Activated CD4-positive, alpha-beta T cell treated with anti-CD3 and anti-CD28 coated beads, Interleukin-2, amount 50 U/mL, for 24 hours (primary cell): ENCODE measurements around the gene DNAJB1.
"Not testable (repeated sequence)": the region's sequence is repeated elsewhere in the genome, so short reads cannot be mapped to it uniquely, and the experiment has no call there.

Source experiments
- DNase-seq, 2 donors: peaks; one replicate each; pipeline ENCODE4 v3.0.0-alpha.2; 2020; ENCODE audit warnings: low read depth in 1 of 2, low spot score in 1 of 2

DNAJB1 gene

DNA sequence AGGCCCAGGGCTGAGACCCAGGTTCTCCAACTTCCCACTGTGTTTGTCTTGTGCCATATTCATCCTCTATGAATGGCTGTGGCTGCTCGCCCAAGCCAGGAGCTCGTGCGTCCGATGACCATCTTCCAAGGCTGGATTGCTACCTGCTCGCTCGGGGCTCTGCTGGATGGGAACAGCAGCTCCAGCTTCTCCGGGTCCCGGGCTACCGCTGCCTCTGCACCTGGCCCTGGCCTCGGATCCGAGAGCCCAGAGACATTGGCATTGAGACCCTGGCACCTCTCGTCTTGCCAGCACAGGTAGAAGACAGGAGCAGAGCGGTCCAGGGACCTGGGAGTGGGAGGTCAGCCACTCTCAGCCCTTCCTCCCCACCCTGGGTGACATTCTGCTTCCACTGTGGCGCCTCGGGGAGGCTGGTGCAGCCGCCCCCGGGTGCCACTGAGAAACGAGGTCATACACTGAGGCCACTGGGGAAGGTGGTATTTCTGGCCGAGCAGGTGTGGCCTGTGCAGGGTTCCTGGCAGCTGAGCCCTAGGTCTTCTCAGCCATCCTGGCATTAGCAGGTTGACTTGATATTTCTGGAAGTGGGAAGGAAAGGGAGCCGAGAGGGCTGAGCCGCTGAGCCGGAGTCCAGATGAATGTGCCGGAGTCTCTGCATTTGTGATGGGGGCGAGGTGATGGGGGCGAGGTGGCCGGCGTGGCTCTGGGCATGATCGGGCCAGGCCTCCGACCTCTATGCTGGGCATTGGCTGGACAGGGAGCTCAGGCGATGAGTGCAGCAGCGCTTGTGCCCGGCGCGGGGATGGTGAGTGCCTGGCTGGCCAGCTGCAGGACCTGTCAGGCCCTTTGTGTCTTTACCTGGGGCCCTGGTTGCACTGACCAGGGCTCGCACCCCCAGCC, 35.1 kb upstream of the DNAJB1 start:
- no peak for DNase-seq

DNA sequence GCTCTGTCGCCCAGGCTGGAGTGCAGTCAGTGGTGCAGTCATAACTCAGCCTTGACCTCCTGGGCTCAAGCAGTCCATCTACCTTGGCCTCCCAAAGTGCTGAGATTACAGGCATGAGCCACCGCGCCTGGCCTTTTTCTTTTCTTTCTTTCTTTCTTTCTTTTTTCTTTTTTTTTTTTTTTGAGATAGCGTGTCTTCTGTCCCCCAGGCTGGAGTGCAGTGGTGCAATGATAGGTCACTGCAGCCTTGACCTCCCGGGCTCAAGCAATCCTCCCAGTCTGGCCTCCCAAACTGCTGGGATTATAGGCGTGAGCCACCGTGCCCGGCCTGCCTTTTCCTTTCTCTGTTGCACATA, 33.8 kb upstream of the DNAJB1 start:
- not testable (repeated sequence) for DNase-seq

DNA sequence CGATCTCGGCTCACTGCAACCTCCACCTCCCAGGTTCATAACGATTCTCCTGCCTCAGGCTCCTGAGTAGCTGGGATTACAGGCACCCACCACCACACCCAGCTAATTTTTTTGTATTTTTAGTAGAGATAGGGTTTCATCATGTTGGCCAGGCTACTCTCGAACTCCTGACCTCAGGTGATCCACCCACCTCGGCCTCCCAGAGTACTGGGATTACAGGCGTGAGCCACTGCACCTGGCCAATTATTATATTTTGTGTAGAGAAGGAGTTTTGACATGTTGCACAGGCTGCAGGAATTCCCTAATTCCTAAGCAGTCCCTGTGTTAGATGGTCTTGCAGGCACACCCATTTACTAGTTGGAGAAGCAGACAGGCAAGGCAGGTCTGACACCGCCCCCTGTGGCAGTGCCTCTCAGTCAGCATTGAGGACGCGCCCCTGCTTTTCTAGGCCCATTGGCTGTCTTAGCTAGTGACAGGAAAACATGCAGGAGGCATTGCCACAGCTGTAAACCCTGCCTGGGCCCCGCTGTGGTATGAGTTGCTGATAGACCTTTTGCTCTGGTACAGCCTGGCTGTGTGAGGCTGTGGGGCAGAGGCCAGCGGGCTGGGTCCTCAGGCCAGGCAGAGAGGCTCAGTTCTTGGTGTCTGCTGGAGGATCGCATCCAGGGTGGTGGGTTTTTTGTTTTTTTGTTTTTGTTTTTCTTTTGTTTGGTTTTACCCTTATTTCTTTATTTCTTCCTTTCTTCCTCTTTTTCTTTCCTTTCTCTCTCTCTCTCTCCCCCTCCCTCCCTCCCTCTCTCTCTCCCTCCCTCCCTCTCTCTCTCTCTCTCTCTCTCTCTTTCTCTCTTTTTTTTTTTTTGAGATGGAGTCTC, 33.2 kb upstream of the DNAJB1 start:
- DNase-seq, result peak; percentile 44 to 50

DNA sequence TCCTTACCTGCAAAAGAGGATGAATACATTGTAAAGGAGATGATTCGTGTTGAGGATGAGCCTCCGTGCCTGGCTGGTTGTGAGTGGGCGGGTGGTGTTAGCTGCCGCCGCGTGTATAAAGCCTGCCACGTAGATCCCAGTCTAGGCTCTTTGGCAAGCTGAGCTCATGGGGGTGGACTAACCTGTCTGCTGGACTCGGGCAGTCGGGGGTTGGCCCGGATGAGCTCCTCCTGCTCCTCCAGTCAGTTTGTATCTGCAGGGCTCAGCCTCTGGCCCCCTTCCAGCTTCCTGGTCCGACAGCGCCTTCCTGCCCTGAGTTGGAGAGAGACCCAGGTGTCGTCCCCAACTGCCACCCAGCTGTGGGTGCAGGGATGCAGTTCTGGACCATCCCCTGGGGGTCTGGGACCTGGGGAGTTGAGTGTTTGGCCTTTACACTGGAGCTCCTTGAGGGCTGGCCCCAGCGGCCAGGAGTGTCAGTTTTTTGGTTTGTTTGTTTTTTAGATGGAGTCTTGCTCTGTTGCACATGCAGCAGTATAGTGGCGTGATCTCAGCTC, 32.1 kb upstream of the DNAJB1 start:
- DNase-seq, result no peak

DNA sequence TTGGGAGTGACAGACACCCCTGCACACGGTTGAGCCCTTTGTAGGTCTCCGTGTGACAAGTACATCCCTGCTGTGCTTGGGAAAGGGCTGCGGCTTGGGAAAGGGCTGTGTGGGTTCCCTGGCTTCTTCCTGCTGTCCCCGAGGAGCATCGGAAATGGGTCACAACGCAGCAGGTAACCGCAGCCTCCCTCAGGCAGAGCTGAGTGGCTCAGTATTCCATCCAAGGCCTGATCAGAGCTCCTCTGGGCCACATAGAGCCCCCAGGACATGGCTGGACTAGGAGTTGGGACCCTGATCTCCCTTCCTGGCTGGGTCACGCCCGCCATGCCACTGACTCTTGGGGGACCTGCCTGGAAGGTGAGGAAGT, 27.5 kb upstream of the DNAJB1 start:
- no peak for DNase-seq

DNA sequence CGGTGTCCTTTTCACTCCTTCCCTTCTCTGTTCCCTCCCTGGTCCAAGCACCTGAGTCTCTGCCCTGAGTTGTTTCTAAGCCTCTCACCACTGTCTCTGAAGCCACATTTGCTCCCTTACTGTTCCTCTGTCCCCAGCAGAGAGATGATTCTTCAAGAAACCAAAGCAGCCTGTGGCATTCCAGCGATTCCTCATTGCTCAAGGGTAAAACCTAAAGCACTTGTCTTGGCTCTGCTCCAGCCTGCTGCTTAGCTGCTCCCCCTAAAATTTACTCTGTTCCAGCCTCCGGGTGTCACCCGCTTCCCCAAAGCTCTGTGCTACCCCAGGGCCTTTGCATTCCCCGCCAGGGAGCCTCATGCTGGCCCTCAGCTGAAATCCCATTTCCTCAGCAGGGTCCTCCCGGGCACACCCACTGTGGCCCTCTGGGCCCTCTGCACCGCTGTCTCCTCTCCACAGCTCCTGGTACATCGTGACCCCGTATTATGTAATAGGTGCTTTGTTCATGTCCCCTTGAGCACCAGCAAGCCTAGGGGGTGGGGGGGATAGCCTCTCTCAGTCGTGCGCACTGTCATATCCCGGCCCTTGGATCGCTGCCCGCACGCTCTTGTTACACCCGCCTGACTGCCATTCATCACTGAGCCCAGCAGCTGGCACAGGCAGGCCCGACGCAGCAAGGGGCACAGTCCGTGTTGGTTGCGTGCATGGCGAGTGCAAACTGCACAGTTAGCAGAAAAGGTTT, 26.9 kb upstream of the DNAJB1 start:
- DNase-seq, result no peak

DNA sequence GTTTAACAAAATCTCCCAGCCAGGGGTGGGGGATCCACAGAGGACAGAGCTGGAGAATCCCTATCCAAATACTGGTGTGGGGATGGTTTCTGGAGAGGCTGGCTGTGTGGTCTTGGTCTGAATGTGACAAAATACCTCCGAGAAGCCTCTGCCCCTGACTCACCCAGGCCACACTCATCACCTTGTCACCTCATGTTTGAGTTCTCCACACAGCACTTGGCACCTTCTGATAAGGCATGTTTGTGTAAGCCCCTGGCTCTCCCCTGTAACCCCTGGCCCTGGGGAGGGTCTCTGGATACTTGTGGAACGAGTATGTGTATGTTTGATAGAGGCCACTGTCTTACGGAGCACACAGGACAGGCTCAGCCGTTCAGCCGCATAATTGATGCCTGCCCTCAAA, 25.9 kb upstream of the DNAJB1 start:
- DNase-seq, result no peak

DNA sequence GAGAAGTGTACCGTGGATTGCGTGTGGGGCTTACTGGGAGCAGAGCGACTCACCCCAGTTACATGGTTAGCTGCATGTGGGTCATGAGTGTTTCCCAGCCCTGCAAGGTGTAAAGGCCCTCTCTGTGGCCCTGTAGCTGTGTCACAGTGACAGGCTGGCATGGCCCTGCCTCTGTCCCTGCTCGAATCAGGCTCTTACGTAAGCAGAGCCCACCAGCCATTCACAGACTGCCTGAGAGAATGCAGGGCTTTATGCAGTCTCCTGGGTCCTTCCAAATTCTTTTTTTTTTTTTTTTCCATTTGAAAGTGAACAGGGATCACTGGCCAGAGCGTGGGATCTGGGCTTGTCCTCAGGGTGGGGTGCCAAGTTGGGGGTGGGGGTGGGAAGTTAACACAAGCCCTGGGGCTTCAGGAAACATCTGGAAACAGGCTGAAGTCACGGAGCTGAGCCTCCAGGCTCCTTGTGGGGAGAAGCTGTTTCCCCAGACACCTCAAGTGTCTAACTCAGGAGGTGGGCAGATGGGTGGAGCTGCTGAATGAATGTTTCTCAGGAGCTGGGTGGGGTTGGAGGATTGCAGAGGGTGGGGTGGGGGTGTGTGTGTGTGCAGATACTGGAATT, 24.6 kb upstream of the DNAJB1 start:
- no peak for DNase-seq

DNA sequence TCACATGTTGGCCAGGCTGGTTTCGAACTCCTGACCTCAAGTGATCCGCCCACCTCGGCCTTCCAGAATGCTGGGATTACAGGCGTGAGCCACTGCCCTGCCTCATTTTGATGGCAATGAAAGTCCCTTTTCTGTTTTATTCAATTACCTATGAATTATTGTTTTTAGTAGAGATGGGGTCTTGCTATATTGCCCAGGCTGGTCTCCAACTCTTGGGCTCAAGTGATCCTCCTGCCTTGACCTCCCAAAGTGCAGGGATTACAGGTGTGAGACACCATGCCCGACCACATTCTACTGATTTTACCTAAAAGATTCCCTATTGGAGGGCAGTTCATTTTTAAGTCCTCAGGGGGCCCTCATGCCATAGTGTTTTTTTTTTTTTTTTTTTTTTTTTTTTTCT, 23.8 kb upstream of the DNAJB1 start:
- not testable (repeated sequence) for DNase-seq

DNA sequence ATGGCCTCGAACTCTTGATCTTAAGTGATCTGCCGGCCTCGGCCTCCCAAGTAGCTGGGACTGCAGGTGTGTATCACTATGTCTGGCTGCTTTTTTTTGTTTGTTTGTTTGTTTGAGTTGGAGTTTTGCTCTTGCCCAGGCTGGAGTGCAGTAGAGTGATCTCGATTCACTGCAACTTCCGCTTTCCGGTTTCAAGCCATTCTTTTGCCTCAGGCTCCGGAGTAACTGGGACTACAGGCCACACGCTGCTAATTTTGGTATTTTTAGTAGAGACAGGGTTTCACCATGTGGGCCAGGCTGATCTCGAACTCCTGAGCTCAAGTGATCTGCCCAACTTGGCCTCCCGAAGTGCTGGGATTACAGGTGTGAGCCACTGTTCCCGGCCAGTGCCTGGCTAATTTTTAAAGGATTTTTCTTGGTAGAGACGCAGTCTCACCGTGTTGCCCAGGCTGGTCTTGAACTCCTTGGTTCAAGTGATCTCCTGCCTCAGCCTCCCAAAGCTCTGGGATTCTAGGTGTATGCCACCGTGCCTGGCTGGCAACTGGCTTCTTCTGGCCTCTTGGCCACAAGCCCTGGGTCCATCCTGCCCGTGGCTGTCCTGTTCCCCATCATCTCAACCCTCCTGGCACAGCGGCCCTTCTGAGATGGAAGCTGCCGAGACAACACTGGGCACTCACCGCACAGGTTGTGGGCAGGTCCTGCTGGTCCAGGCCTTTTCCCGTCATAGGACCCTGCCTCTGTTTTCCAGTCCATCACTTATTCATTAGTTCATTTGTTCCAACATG, 22.7 kb upstream of the DNAJB1 start:
- no peak for DNase-seq

DNA sequence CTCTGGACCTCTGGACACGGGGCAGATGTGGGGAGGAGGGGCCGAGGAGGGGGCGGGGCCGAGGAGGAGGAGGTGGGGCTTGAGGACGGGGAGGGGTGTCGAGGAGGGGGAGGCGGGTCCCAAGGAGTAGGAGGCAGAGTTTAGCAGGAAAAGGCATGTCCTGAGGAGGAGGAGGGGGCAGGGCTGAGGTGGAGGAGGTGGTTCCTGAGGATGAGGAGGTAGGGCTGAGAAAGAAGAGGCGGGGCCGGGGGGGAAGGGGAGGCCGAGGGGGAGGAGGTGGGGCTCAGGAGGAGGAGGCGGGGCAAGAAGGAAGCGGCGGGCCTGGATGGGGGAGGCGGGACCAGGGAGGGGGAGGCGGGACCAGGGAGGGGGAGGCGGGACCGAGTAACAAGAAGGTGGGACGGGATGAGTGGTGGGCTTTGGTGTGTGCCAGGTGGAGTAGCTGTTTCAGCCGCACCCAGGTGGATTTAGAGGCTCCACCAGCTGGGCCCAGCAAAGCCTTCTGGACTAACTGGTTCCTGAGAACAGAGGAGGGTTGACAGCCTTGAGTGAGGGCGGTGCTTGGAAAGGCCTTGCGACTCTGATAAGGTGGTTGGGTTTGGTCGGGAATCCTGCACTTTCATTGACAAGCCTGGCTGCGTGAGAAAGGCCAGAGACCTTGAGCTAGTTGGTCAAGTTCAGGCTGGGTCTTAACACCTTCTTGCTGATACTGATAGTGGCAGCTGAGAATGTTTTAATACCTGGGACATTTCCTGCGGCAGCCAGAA, 18.9 kb upstream of the DNAJB1 start:
- no peak for DNase-seq

DNA sequence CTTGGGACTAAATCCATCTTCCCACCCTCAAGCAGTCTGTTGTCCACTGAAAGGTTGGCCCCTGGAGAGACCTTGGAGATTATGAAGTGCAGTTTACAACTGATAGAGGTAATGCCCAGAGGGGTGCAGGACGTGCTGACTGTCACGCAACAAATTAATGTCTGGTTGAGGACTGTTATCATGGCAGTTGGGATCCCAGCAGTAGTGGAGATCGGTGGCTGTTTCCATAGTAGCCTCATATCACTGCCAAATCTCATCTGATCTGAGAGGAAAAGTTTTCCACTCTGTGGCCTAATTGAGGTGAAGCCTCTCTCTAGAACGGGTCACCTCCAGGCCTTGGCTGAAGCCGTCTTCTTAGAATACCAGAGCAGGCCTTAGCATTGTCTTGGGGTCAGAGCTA, 15.3 kb upstream of the DNAJB1 start:
- no peak for DNase-seq

DNA sequence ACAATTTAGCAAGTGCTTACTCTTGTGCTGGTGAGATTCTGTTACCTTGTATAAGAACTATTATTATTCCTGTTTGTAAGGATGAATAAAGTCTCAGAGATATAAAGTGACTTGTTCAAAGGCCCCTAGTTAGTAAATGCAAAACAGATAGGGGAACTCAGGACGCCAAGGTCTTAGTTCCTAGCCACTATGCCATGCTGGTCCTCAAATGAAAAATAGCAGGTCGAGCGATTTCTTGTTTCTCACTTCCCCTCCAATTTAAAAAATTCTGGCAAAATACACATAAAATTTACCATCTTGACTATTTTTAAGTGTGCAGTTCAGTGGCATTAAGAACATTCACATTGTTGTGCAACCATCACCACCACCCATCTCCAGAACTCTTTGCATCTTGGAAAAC, 12.3 kb upstream of the DNAJB1 start:
- DNase-seq, result no peak

DNA sequence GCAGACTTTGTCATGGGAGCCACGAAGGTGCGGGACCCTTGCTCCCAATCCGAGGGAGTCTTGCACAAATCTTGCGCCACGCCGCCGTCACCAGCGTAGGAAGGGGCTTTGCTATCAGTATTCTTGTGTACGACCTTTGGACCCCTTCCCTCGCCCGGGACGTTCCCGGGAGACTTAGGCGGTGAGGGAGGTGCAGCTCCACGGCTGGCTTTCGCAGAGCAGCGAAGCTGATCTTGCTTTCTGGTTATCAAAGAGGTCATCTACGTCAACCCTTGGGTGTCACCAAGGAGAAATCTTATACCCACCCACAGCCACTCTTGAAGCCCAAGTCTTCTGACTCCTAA, 11.8 kb upstream of the DNAJB1 start:
- peak in 1 of 2 donors; percentile 29 for DNase-seq

DNA sequence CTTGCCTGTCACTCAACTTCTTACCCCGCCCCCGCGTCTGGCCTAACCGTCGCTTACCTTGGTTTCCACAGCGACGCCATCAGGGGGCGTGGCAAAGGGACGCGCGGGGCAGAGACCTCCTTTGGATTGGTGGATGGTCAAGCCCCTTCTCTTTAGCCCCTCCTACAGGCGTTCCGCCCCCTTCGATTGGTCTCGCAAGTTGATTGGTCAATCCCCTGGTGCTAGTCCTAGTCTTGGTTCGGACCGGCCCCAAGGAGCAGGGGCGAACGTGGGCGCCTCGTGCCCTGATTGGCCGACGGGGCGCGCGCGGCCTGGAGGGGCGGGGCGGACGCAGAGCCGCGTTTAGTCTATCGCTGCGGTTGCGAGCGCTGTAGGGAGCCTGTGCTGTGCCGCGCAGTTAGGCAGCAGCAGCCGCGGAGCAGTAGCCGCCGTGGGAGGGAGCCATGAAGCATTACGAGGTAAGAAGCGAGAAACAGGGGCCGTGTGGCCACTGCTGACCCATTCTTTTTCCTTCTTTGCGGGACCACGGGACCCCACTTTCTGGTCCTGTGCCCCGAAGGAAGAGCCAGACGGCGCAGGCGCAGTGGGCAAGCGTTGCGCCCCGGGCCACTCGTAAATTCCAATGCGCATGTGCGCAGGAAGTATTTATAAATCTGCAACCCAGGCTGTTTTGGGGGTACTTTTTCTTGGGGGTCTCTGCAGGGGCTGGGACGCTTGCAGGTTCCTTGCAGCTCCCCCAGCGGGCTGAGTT, 11.2 kb upstream of the DNAJB1 start, which contains the start of gene TECR:
TECR (plus strand) TSS at position 341 of the 751 bp plus-strand sequence; CDS start at position 444, 103 bp downstream.
- DNase-seq, result peak; percentile 99 to 100

DNA sequence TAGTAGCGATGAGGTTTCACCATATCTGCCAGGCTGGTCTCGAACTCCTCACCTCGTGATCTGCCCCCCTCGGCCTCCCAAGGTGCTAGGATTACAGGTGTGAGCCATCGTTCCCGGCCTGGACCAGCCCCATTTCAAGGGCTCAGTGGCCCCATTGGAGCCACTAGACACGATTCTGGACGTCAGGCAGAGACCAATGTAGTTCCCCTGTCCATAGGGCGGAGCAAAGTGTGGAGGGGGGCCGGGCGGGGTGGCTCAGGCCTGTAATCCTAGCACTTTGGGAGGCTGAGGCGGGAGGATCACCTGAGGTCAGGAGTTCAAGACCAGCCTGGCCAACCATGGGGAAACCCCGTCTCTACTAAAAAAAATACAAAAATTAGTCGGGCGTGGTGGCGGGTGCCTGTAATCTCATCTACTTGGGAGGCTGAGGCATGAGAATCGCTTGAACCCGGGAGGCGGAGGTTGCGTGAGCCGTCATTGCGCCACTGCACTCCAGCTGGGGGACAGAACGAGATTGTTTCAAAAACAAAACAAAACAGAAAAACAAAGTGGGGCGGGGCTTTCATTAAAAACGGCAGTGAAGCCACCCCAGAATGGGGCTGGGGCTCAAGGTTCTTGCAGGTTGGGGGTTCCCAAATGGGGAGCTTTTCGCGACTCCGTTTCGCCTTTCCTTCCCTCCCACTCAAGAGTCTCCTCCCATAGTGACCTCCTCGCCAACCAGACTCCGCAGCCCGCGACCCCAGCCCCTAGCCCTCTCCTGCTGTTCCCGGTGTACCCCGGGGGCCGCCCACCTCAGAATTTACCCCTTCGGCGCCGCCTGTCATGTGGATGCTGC, 10.4 kb upstream of the DNAJB1 start:
- no peak for DNase-seq

DNA sequence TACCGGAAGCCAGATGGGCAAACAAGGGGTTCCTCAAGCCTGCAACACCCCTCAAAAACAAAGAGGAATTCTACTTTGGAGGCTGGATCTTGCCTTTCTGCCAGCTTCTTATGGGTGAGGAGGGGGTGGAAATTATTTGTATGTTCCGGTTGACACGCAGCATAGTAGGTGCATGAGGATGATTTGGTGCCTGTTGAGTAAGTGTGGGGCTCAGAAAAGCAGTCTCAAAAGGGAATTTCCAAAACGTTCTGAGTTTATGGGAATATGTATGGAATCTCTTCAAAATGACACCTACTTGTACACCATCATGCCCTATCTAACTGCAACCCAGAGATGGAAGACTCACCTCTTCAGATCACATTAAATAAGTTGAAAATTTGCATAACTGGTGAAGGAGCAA, 8.2 kb upstream of the DNAJB1 start:
- no peak for DNase-seq

DNA sequence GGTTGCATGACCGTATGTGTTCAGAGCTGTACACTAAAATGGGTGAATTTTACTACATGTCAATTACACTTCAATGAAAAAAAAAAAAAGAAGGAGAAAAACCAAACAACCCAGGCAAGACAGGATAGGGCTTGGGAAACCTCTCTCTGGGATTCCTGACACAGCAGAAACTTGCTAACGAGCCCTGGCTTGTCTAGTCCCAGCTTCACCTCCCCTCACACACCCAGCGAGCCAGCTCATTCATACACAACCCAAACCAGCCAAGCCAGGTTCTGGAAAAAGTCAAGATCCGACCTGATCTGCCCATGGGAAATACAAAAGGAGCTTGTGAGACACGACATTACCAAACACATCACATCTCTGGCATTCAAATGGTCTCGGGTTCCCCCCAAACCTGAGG, 7.5 kb upstream of the DNAJB1 start:
- no peak for DNase-seq
